Aorta (tissue), 5 donors: Measurements from ENCODE around the gene RBM47. TPM values are rescaled to one million over a fixed set of nuclear protein-coding genes. Genes with fewer than 3 reads are reported as not detected.
"Not testable (repeated sequence)": the region's sequence is repeated elsewhere in the genome, so short reads cannot be mapped to it uniquely, and the experiment has no call there.

Experiments used
- ATAC-seq: fragments of 200-7000 bp; cut with Tn5 transposase; one replicate; pipeline ENCODE4 v1.9.1; 2022; ENCODE audit warnings: moderate library complexity; ENCODE audit not compliant: low FRiP score
- DNase-seq, 2 donors: peaks; one replicate each; pipeline ENCODE4 v3.0.0-alpha.2; 2020
- H3K27ac ChIP-seq, 2 donors: one replicate each; pipeline ENCODE4 v1.5.1; 2013; ENCODE audit warnings: low read length in 2 of 2, mild to moderate bottlenecking in 2 of 2, moderate library complexity in 2 of 2, control low read depth in 1 of 2, inconsistent platforms in 1 of 2, low read depth in 1 of 2
- H3K27me3 ChIP-seq, 2 donors: one replicate each; pipeline ENCODE4 v1.6.1; 2013; ENCODE audit warnings: control low read depth in 1 of 2, low read length in 1 of 2, mild to moderate bottlenecking in 1 of 2, moderate library complexity in 1 of 2; ENCODE audit not compliant: insufficient read depth in 2 of 2, control insufficient read depth in 1 of 2
- H3K36me3 ChIP-seq, 2 donors: one replicate each; pipeline ENCODE4 v1.6.1; 2013; ENCODE audit warnings: control low read depth in 1 of 2, low read length in 1 of 2, mild to moderate bottlenecking in 1 of 2; ENCODE audit not compliant: insufficient read depth in 2 of 2, control insufficient read depth in 1 of 2
- H3K4me1 ChIP-seq, 2 donors: one replicate each; pipeline ENCODE4 v1.6.1; 2013; ENCODE audit warnings: low read length in 2 of 2, control low read depth in 1 of 2, mild to moderate bottlenecking in 1 of 2, moderate library complexity in 1 of 2; ENCODE audit not compliant: insufficient read depth in 2 of 2, control insufficient read depth in 1 of 2
- H3K4me3 ChIP-seq, 2 donors: one replicate each; pipeline ENCODE4 v1.5.1; 2013; ENCODE audit warnings: low read length in 2 of 2, control low read depth in 1 of 2, mild to moderate bottlenecking in 1 of 2
- H3K9me3 ChIP-seq: one replicate; pipeline ENCODE4 v1.6.1; 2013; ENCODE audit warnings: mild to moderate bottlenecking, low read length; ENCODE audit not compliant: control insufficient read depth
- WGBS, 2 donors: extraction: QIAGEN DNeasy Blood & Tissue Kit; methylation state at CpG; one replicate each; pipeline ENCODE4 v1.1.7; 2013; 5-methylcytosine and 5-hydroxymethylcytosine counted together
- intact Hi-C, 2 donors: fragments of 100-400 bp; cut with DNase I; formaldehyde crosslinking; loops; one replicate each; pipeline versions ENCODE4 v1.14.2 to v1.15.0; 2022
- polyA plus RNA-seq, 2 donors: library from polyadenylated mRNA; stranded (reverse); fragments of 200-250 nt; gene quantifications; one replicate each; pipeline ENCODE4 v1.2.3, GENCODE V29; 2013
- total RNA-seq, 2 donors: library from RNA; stranded (reverse); fragmentation: NEBNext Ultra II Directional; extraction: Animal tissue kit (Norgen Biotek cat#: 25700); gene quantifications; one replicate each; pipeline ENCODE4 v1.2.1, GENCODE V29; 2021
- donor health status: healthy with polysubstance abuse.
- donor health status: Bipolar disorder and iron deficiency.
- donor health status: DM: no; HTN: no; CAD: no.
- donor health status: DM: no; HTN: no; CAD: no.
- donor health status: DM: yes; HTN: yes; CAD: no.

Gene RBM47
- total and polyA plus RNA-seq, 4 donors = 1.8 to 33.5 (median 23.1) TPM

GRCh38 chr4:40395166-40395900 is 234.3 kb downstream of the RBM47 start:
- Histone ChIP-seq H3K9me3 (no peaks in the 10 kb centered on the region), H3K27me3 (no peaks in the 10 kb centered on the region), H3K36me3 (no peaks in the 10 kb centered on the region), H3K4me1 (no peaks in the 10 kb centered on the region), H3K27ac (no peak overlapping the region), H3K4me3 (no peak overlapping the region)
- intact Hi-C loops = no loop called here
- no peak for DNase-seq
- 50 to 54% methylated on average over 4 of the region's 4 CpGs for WGBS, 2 donors
- ATAC-seq = no peak

DNA sequence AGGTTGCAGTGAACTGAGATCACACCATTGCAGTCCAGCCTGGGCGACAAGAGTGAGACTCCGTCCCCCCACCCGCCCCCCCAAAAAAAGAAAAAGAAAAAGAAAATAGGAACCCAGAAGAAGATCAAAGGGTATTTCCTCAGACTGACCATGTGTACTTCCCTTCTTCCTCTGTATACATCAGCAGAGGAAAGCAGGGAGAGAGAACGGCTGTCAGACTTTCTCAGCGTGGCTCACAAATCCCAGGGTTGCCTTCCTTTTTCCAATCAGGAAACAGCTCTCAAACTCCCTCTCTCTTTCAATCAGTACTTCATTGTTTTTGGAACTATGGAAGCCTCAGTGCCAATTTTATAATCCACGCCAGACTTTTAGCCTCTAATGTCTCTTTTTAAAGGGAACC is 235.4 kb downstream of the RBM47 start:
- WGBS, 2 donors = 42 to 49% methylated on average over 6 of the region's 6 CpGs
- no peaks in the 10 kb centered on the region for H3K4me1 ChIP-seq
- no peaks in the 10 kb centered on the region for H3K27me3 ChIP-seq
- ATAC-seq (no peak), DNase-seq (no peak)
- H3K36me3 ChIP-seq = no peaks in the 10 kb centered on the region
- no peak overlapping the region for H3K4me3 ChIP-seq
- intact Hi-C loops = no loop called here
- H3K9me3 ChIP-seq = no peaks in the 10 kb centered on the region
- no peak overlapping the region for H3K27ac ChIP-seq

DNA sequence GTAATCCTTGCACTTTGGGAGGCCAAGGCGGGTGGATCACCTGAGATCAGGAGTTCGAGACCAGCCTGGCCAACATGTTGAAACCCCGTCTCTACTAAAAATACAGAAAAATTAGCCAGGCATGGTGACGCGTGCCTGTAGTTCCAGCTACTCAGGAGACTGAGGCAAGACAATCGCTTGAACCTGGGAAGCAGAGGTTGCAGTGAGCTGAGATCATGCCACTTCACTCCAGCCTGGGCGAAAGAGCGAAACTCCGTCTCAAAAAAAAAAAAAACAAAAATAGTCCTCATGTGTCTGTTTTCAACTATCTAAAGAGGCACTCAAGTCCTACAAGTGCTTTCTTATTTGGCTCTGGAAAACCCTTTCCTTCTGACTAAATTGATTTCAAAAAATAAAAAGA is 237.4 kb downstream of the RBM47 start:
- H3K36me3 ChIP-seq, H3K4me3 ChIP-seq, H3K4me1 ChIP-seq, intact Hi-C loops, H3K27me3 ChIP-seq, H3K9me3 ChIP-seq, ATAC-seq, DNase-seq, H3K27ac ChIP-seq: not testable (repeated sequence)
- 90 to 92% methylated on average over 9 of the region's 9 CpGs for WGBS, 2 donors

DNA sequence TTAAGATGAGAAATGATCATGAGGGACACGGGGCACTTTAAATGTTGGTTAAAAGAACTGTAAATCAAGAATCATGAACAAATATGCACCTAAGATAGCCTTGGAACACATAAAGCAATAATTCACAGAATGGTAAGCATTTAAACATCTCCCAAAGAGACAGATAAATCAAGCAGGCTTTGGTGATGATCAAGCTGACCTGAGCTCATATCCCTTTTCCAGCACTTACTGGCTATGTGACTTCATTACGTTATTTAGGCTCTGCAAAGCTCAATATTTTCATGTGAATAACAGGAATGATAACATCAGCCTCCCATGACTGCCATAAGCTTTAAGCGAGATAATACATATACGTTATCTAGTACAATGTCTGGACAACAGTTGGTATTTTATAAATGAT is 239.7 kb downstream of the RBM47 start:
- Histone ChIP-seq H3K36me3 (no peaks in the 10 kb centered on the region), H3K4me1 (no peaks in the 10 kb centered on the region), H3K9me3 (no peaks in the 10 kb centered on the region), H3K27me3 (no peaks in the 10 kb centered on the region), H3K4me3 (no peak overlapping the region), H3K27ac (no peak overlapping the region)
- intact Hi-C loops = no loop called here
- DNase-seq (no peak), ATAC-seq (no peak)
- WGBS, 2 donors = 68 to 76% methylated on average over 4 of the region's 4 CpGs

GRCh38 chr4:40388239-40388638 is 241.4 kb downstream of the RBM47 start:
- Histone ChIP-seq H3K9me3 (no peaks in the 10 kb centered on the region), H3K27ac (no peak overlapping the region), H3K27me3 (no peaks in the 10 kb centered on the region), H3K36me3 (no peaks in the 10 kb centered on the region), H3K4me1 (no peaks in the 10 kb centered on the region), H3K4me3 (no peak overlapping the region)
- intact Hi-C loops = no loop called here
- DNase-seq (no peak), ATAC-seq (no peak)
- WGBS, 2 donors = 28 to 35% methylated on average over 6 of the region's 6 CpGs

- no peak for DNase-seq
- Histone ChIP-seq H3K4me1 (no peaks in the 10 kb centered on the region), H3K4me3 (no peak overlapping the region), H3K9me3 (no peaks in the 10 kb centered on the region), H3K27ac (no peak overlapping the region), H3K27me3 (peaks cover 0 to 2% of the 10 kb centered on the region in 2 donors), H3K36me3 (no peaks in the 10 kb centered on the region)
- no peak for ATAC-seq
- intact Hi-C loops = no loop called here
- 71 to 84% methylated on average over 5 of the region's 5 CpGs for WGBS, 2 donors
These were observed 249.0 kb downstream of the RBM47 start for GRCh38 chr4:40380647-40381046.

DNA sequence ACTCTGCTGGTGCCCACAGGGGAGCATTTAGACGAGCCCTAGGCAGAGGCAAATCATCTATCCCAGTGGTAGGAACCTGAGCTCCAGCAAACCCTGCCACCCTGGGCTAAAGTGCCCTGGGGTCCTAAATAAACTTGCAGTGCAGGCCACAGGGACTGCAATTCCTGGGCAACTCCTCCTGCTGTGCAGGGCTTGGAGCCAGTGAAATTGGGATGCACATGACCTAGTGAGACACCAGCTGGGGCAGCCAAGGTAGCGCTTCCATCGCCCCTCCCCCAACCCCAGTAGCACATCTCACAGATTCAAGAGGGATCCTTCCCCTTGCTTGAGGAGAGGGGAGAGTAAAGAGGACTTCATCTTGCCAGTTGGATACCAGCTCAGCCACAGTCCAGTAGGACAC is 250.4 kb downstream of the RBM47 start:
- intact Hi-C loops = no loop called here

DNA sequence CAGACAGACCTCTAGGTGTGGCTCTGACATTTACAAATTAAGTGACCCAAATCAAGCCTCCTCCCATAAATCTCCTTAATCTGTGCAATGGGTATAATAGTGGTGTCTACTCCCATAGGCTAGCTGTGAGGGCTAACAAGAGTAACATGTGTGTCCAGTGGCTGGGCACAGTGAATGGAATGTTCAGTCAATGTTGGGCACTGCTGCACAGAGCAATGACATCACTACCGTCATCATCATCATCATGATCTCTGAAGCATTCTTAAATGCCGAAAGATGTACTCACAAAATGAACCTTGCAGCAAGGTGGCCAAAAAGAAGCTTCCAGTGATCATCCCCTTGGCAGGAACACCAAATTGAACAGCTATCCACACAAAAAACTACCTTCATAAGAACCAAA is 251.0 kb downstream of the RBM47 start:
- ATAC-seq = no peak
- no peak for DNase-seq

More for the DNA sequence above, 250.4 kb downstream of the RBM47 start:
- no peak overlapping the region for H3K27ac ChIP-seq
- no peaks in the 10 kb centered on the region for H3K36me3 ChIP-seq
- H3K4me3 ChIP-seq = no peak overlapping the region
- DNase-seq = no peak
- no peaks in the 10 kb centered on the region for H3K4me1 ChIP-seq
- 58% methylated on average over 3 of the region's 3 CpGs for WGBS, 2 donors
- ATAC-seq = no peak
- no peaks in the 10 kb centered on the region for H3K9me3 ChIP-seq
- peaks cover 0 to 2% of the 10 kb centered on the region in 2 donors for H3K27me3 ChIP-seq

DNA sequence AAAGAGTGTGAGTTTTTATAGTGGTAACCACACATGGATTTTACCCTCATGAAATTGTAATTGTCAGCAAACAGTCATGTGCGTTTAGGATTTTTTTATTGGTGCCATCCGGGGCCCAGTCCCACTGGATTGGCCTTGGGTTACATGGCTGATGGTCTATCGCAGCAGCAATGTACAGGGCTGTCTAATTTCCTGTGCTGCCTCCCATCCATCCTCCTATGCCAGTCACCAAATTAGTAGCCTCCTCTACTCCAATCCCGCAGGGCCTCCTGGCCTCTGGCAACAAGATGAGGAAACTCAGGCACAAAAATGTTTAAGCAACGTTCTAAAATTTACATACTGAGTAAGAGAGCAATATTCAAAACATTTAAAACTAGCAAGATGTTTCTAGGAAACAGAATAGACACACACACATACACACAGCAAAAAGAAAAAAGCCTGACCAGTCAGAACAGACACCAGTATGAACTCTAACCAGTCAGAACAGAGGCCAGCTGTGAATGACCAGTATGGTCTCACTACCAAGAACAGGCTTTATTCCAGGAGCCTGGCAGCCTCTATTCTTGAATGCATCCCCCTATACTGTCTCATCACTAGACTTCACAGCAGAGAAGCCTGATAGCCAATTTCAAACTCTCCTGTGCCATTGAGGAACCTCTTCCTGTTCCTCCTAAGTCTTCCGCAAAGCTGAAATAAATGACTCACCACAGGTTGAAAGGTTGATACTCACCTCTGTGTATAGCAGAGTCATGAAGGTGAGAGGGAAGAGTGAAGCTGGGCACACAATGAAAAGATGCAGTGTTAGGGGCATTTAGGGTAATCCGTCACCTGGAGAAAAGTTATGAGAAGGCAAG is 251.9 kb downstream of the RBM47 start:
- no peaks in the 10 kb centered on the region for H3K36me3 ChIP-seq
- no peak for ATAC-seq
- intact Hi-C loops = no loop called here
- H3K9me3 ChIP-seq = no peaks in the 10 kb centered on the region
- H3K27ac ChIP-seq = no peak overlapping the region
- H3K4me1 ChIP-seq = no peaks in the 10 kb centered on the region
- 70 to 77% methylated on average over 7 of the region's 7 CpGs for WGBS, 2 donors
- H3K4me3 ChIP-seq = no peak overlapping the region
- no peak for DNase-seq
- peaks cover 0 to 2% of the 10 kb centered on the region in 2 donors for H3K27me3 ChIP-seq

More for the DNA sequence above, 251.0 kb downstream of the RBM47 start:
- no peaks in the 10 kb centered on the region for H3K9me3 ChIP-seq
- 49 to 73% methylated on average over 2 of the region's 2 CpGs for WGBS, 2 donors
- peaks cover 0 to 2% of the 10 kb centered on the region in 2 donors for H3K27me3 ChIP-seq
- H3K27ac ChIP-seq = no peak overlapping the region
- no peak overlapping the region for H3K4me3 ChIP-seq
- intact Hi-C loops = no loop called here
- H3K4me1 ChIP-seq = no peaks in the 10 kb centered on the region
- no peaks in the 10 kb centered on the region for H3K36me3 ChIP-seq
